ENCODE results near the gene F9.

GRCh38 chrX:139543920-139544319 is 13.4 kb downstream of the F9 start:
- TF ChIP-seq CTCF (IDR thresholded peaks at IDR 0.05; ENCODE audit: insufficient read depth, low read depth, low read length) (no peak), EZH2 (IDR thresholded peaks at IDR 0.05; ENCODE audit: insufficient read depth, low read length) (no peak)

Data from astrocyte (in vitro differentiated cells and primary cell).